ENCODE measurements around the gene ATIC. TPM values are rescaled to one million over a fixed set of nuclear protein-coding genes. Genes with fewer than 3 reads are reported as not detected.

ATIC gene
- total RNA-seq, 3 donors from 2014 or later, result 32.2 to 54.1 (median 33.0) TPM

- no peak for TF ChIP-seq POLR2A (IDR thresholded peaks at IDR 0.05)
- no peak for TF ChIP-seq CTCF (IDR thresholded peaks at IDR 0.05)
- Histone ChIP-seq H3K4me3 (no peak overlapping the region), H3K27ac (no peak overlapping the region), H3K4me1 (no peaks in the 10 kb centered on the region), H3K36me3 (peaks cover 3% of the 10 kb centered on the region), H3K9me3 (no peaks in the 10 kb centered on the region), H3K27me3 (no peaks in the 10 kb centered on the region)
- intact Hi-C loops (cut with DNase I; ENCODE audit: low total_unique reads), result no loop called here
- DNase-seq (ENCODE audit: low spot score in 2 of 2), result no peak
These were observed 8.2 kb downstream of the ATIC start for GRCh38 chr2:215320102-215320501.

- Histone ChIP-seq H3K36me3 (peaks cover 3% of the 10 kb centered on the region), H3K4me1 (no peaks in the 10 kb centered on the region), H3K9me3 (no peaks in the 10 kb centered on the region), H3K4me3 (no peak overlapping the region), H3K27me3 (no peaks in the 10 kb centered on the region), H3K27ac (no peak overlapping the region)
- DNase-seq (ENCODE audit: low spot score in 2 of 2), result no peak
- no peak for TF ChIP-seq POLR2AphosphoS5 (IDR thresholded peaks at IDR 0.05)
- no peak for TF ChIP-seq CTCF (IDR thresholded peaks at IDR 0.05)
- intact Hi-C loops (cut with DNase I; ENCODE audit: low total_unique reads), result no loop called here
These were observed 8.8 kb downstream of the ATIC start for GRCh38 chr2:215320679-215321078.

- no peaks in the 10 kb centered on the region for H3K27me3 ChIP-seq
- peaks cover 3% of the 10 kb centered on the region for H3K36me3 ChIP-seq
- H3K9me3 ChIP-seq, result no peaks in the 10 kb centered on the region
- intact Hi-C loops (cut with DNase I; ENCODE audit: low total_unique reads), result no loop called here
- no peaks in the 10 kb centered on the region for H3K4me1 ChIP-seq
- H3K4me3 ChIP-seq, result no peak overlapping the region
- no peak for TF ChIP-seq POLR2A (IDR thresholded peaks at IDR 0.05)
- TF ChIP-seq POLR2AphosphoS5 (IDR thresholded peaks at IDR 0.05), result no peak
- no peak for TF ChIP-seq CTCF (IDR thresholded peaks at IDR 0.05)
- no peak for DNase-seq (ENCODE audit: low spot score in 2 of 2)
- no peak overlapping the region for H3K27ac ChIP-seq
These were observed 13.0 kb downstream of the ATIC start for GRCh38 chr2:215324811-215325210.

GRCh38 chr2:215328066-215328465 is 16.2 kb downstream of the ATIC start:
- H3K36me3 ChIP-seq, result peaks cover 4% of the 10 kb centered on the region
- H3K27me3 ChIP-seq, result no peaks in the 10 kb centered on the region
- peak overlapping the region in 1 of 2 donors; percentile 14 for H3K27ac ChIP-seq
- no peak overlapping the region for H3K4me3 ChIP-seq
- H3K9me3 ChIP-seq, result no peaks in the 10 kb centered on the region
- DNase-seq (ENCODE audit: low spot score in 2 of 2), result no peak
- intact Hi-C loops (cut with DNase I; ENCODE audit: low total_unique reads), result no loop called here
- no peaks in the 10 kb centered on the region for H3K4me1 ChIP-seq
- no peak for TF ChIP-seq POLR2AphosphoS5 (IDR thresholded peaks at IDR 0.05)
- TF ChIP-seq POLR2A (IDR thresholded peaks at IDR 0.05), result no peak
- no peak for TF ChIP-seq CTCF (IDR thresholded peaks at IDR 0.05)

GRCh38 chr2:215332872-215333595 is 21.2 kb downstream of the ATIC start:
- H3K27me3 ChIP-seq, result no peaks in the 10 kb centered on the region
- intact Hi-C loops (cut with DNase I; ENCODE audit: low total_unique reads), result no loop called here
- no peaks in the 10 kb centered on the region for H3K9me3 ChIP-seq
- no peak for TF ChIP-seq POLR2AphosphoS5 (IDR thresholded peaks at IDR 0.05)
- TF ChIP-seq POLR2A (IDR thresholded peaks at IDR 0.05), result no peak
- no peak for TF ChIP-seq CTCF (IDR thresholded peaks at IDR 0.05)
- no peak overlapping the region for H3K4me3 ChIP-seq
- no peak for DNase-seq (ENCODE audit: low spot score in 2 of 2)
- no peak overlapping the region for H3K27ac ChIP-seq
- H3K4me1 ChIP-seq, result no peaks in the 10 kb centered on the region
- H3K36me3 ChIP-seq, result peaks cover 17% of the 10 kb centered on the region

Data from breast epithelium (tissue), 4 donors.